Activated T-helper 17 cell treated with anti-CD3 and anti-CD28 coated beads, Interleukin-2, amount 50 U/mL, for 72 hours (primary cell): ENCODE data around the gene ARID4B. TPM values are rescaled to one million over a fixed set of nuclear protein-coding genes. Genes with fewer than 3 reads are reported as not detected.
"Not testable (repeated sequence)": the region's sequence is repeated elsewhere in the genome, so short reads cannot be mapped to it uniquely, and the experiment has no call there.

Experiments used
- ATAC-seq: fragments of 150-1000 bp; cut with Tn5 transposase; replicated peaks from 2 replicates; pipeline ENCODE4 v1.10.0; 2021; ENCODE audit warnings: mild to moderate bottlenecking, moderate library complexity
- H3K27ac Mint-ChIP-seq: one replicate; pipeline ENCODE4 v1.8.0; 2022; ENCODE audit warnings: mixed read lengths
- H3K27me3 Mint-ChIP-seq: one replicate; pipeline ENCODE4 v1.8.0; 2022; ENCODE audit warnings: mixed read lengths
- H3K36me3 Mint-ChIP-seq: one replicate; pipeline ENCODE4 v1.8.0; 2022; ENCODE audit warnings: low read depth, mild to moderate bottlenecking, mixed read lengths
- H3K4me1 Mint-ChIP-seq: one replicate; pipeline ENCODE4 v1.8.0; 2022; ENCODE audit warnings: mixed read lengths
- H3K4me3 Mint-ChIP-seq: one replicate; pipeline ENCODE4 v1.8.0; 2022; ENCODE audit warnings: mild to moderate bottlenecking, mixed read lengths
- H3K9me3 Mint-ChIP-seq: one replicate; pipeline ENCODE4 v1.8.0; 2022; ENCODE audit warnings: mixed read lengths
- total RNA-seq, 2 donors: library from RNA; stranded (reverse); gene quantifications; one replicate each; pipeline ENCODE4 v1.2.3, GENCODE V29; 2022

ARID4B gene
- total RNA-seq, 2 donors from 2014 or later, result 42.2 to 61.2 TPM

DNA sequence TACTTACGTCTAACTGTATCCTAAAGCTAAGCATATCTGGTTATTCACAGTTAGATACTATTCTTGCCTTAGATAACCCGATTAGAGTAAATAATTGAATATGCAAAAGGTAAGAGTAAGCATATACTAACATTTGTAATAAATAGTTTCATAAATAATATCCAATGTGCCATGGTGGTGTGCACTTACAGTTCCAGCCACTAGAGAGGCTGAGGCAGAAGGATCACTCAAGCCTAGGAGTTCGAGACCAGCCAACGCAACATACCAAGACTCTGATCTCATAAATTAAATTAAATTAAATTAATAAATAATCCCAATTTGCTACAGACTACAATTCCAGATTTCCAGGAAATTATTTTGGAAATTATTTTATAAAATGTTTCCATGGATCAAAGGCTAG is 12.2 kb downstream of the ARID4B start:
- Mint-ChIP-seq H3K4me1 (peaks cover 50% of the 10 kb centered on the region), H3K27ac (peak overlapping the region; percentile 38), H3K36me3 (peaks cover 62% of the 10 kb centered on the region), H3K4me3 (peak overlapping the region; percentile 78), H3K9me3 (no peaks in the 10 kb centered on the region), H3K27me3 (no peaks in the 10 kb centered on the region)
- ATAC-seq, result no peak

DNA sequence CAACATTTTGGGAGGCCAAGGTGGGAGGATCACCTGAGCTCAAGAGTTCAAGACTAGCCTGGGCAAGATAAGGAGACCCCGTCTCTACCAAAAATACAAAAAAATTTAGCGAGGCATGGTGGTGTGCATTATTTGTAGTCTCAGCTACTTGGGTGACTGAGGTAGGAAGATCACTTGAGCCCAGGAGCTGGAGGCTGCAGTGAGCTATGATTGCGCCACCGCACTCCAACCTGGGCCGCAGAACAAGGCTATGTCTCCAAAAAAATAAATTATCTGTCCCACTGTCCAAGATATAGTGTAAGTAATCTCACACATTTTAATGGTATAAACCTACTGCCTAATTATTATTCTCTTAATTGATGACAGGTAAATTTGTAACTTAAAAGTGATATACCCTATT is 12.8 kb downstream of the ARID4B start:
- H3K36me3 Mint-ChIP-seq, result peaks cover 60% of the 10 kb centered on the region
- H3K27ac Mint-ChIP-seq, result peak overlapping the region; percentile 38
- H3K4me3 Mint-ChIP-seq, result peak overlapping the region; percentile 78
- ATAC-seq, result no peak
- H3K4me1 Mint-ChIP-seq, result peaks cover 46% of the 10 kb centered on the region
- no peaks in the 10 kb centered on the region for H3K9me3 Mint-ChIP-seq
- no peaks in the 10 kb centered on the region for H3K27me3 Mint-ChIP-seq

DNA sequence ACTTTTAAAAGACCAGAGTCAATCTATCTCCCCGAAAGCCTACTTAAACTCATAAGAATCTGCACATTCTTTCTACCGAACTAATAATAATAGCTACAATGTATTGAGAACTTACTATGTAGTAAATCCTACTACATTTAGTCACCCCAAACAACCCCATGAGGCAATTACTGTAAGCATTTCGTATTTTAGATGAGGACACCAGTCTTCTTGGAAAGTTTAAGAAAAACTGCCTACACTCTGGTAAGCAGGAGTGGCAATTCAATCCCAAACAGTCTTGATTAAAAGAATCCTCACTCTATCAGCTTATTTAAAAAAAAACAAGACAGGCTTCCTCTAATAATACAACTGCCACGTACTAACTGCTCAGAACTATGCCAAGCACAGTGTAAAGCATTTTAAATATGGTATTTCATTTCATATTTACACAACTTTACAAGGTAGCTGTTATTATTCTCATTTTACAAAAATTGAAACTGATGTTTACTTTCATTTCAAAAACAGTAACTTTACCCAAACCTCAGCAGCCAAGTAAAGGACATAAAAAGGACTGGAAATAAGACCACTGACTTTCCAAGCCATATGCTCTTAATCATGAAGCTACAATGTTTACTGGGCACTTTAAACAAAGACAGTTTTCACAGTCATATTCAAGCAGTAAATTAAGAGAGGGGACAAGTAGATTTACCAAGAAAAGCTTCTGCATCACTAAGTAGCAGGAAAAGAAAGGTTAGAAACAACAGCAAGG is 13.9 kb downstream of the ARID4B start:
- peak; percentile 51 for ATAC-seq
- peak overlapping the region; percentile 78 for H3K4me3 Mint-ChIP-seq
- H3K4me1 Mint-ChIP-seq, result peaks cover 41% of the 10 kb centered on the region
- no peaks in the 10 kb centered on the region for H3K9me3 Mint-ChIP-seq
- H3K27ac Mint-ChIP-seq, result peak overlapping the region; percentile 74
- no peaks in the 10 kb centered on the region for H3K27me3 Mint-ChIP-seq
- peaks cover 50% of the 10 kb centered on the region for H3K36me3 Mint-ChIP-seq

DNA sequence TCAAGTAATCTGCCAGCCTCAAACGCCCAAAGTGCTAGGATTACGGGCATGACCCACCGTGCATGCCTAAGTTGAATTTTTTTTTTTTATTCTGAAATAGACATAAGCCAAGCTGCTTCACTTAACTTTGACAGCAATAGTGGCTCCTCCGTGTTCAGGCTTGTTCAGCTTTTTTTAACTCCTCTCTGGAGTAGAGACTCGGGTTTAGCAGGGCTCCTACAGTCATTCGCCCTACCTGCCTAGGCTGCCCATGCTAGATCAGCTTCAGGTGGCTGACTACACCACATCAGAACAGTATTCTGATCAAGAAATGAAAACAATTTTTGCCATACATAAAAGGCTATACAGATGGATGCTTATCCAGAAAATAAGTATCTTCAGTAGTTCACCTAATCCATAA is 14.7 kb downstream of the ARID4B start:
- peaks cover 41% of the 10 kb centered on the region for H3K36me3 Mint-ChIP-seq
- peaks cover 34% of the 10 kb centered on the region for H3K4me1 Mint-ChIP-seq
- H3K9me3 Mint-ChIP-seq, result no peaks in the 10 kb centered on the region
- peak overlapping the region; percentile 78 for H3K4me3 Mint-ChIP-seq
- H3K27me3 Mint-ChIP-seq, result no peaks in the 10 kb centered on the region
- peak overlapping the region; percentile 74 for H3K27ac Mint-ChIP-seq
- no peak for ATAC-seq

DNA sequence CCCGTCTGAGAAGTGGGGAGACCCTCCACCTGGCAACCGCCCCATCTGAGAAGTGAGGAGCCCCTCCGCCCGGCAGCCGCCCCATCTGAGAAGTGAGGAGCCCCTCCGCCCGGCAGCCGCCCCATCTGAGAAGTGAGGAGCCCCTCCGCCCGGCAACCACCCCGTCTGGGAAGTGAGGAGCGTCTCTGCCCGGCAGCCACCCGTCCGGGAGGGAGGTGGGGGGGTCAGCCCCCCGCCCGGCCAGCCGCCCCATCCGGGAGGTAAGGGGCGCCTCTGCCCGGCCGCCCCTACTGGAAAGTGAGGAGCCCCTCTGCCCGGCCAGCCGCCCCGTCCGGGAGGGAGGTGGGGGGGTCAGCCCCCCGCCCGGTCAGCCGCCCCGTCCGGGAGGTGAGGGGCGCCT is 18.8 kb downstream of the ARID4B start:
- peaks cover 26% of the 10 kb centered on the region for H3K36me3 Mint-ChIP-seq
- ATAC-seq, H3K27ac Mint-ChIP-seq, H3K4me3 Mint-ChIP-seq, H3K27me3 Mint-ChIP-seq, H3K9me3 Mint-ChIP-seq: not testable (repeated sequence)
- H3K4me1 Mint-ChIP-seq, result peaks cover 37% of the 10 kb centered on the region

DNA sequence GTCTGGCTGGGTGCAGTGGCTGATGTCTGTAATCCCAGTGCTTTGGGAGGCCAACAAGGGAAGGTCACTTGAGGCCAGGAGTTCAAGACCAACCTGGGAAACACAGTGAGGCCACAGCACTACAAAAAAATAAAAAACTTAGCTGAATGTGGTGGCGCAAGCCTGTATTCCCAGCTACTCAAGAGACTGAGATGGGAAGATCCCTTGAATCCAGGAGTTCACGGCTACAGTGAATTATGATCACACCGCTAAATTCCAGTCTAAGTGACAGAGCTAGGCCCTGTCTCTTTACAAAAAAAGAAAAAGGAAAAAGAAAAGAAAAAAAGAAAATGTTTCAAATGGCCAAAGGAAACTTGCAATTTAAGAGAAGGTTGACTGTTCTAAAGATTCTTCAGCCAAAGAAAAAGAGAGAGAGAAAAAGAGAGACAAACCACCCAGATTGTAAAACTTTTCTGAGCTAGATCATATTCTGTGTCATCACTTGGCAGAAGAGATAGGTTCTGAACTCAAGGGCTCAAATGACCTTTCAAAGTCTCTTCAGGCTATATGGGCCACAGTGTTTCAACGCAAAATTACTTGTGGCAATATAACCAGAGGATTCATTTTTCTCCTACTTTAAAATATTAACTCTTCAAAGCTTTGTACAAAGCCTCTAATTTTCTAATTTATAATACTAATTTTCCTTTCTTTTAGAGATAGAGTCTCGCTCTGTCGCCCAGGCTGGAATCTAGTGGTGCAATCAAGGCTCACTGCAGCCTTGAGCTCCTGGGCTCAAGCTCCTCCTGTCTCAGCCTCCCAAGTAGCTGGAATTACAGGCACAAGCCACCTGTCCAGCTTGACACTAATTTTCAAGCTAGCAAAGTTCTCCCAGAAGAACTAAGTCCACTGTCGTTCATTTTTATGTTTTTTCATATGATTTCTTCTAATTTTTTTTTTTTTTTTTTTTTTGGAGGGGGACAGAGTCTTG is 20.5 kb downstream of the ARID4B start:
- Mint-ChIP-seq H3K9me3 (no peaks in the 10 kb centered on the region), H3K27ac (peak overlapping the region; percentile 68), H3K27me3 (no peaks in the 10 kb centered on the region), H3K4me1 (peaks cover 34% of the 10 kb centered on the region), H3K4me3 (peak overlapping the region; percentile 2), H3K36me3 (peaks cover 18% of the 10 kb centered on the region)
- ATAC-seq, result no peak

DNA sequence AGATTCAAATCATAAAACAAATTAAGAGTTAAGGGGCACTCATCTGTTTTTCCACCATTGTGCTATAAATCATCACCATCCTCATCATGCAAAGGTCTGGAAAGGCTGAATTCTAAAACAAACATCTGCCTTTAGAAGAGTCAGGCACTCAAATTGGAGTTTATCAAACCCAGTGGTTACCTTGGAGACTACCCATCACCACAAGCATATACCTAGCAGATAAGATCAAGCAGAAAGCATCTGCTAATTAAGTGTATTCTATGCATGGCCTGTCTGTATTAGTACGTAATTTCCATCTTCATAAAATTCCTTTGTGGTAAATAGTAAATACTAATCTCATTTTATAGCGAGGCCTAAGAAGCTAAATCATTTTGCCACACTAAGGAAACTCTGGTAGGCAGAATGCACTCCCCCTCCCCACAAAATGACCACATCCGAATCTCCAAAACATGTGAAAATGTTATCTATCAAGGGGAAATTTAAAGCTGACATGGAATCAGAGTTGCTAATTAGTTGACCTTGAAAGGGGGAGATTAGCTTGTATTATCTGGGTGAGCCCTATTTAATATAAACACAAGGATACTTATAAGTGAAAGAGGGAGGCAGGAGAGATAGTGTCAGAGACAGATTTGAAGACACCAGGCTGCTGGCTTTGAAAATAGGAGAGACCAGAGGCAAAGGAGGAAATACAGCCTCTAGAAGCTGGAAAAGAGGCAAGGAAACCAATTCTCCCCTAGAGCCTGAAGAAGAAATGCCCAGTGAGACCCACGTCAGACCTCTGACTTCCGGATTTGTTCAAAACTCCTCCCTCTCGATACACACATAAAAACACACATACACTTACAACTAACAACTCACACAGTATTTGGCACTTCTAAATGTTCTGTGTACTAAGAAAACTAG is 23.2 kb downstream of the ARID4B start:
- H3K4me1 Mint-ChIP-seq, result peaks cover 29% of the 10 kb centered on the region
- H3K27ac Mint-ChIP-seq, result peak overlapping the region; percentile 85
- no peaks in the 10 kb centered on the region for H3K27me3 Mint-ChIP-seq
- no peaks in the 10 kb centered on the region for H3K36me3 Mint-ChIP-seq
- peak overlapping the region; percentile 67 for H3K4me3 Mint-ChIP-seq
- ATAC-seq, result peak; percentile 82
- no peaks in the 10 kb centered on the region for H3K9me3 Mint-ChIP-seq

DNA sequence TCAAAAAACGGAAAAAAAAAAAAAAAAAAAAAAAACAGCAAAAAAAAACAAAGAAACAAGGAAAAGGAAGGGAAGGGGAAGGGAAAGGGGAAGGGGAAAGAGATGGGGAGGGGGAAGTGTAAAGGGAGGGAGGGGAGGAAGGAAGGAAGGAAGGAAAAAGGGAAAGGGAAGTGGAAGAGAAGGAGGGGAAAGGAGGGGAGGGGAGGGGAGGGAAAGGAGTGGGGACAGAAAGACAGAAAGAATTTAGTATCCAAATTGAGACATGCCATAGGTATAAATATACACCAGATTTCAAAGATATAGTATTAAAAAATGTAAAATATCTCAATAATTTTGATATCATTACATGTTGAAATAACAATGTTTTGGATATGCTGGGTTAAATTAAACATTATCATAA is 25.8 kb downstream of the ARID4B start:
- peak overlapping the region; percentile 22 for H3K27ac Mint-ChIP-seq
- peaks cover 5% of the 10 kb centered on the region for H3K36me3 Mint-ChIP-seq
- H3K27me3 Mint-ChIP-seq, result no peaks in the 10 kb centered on the region
- no peaks in the 10 kb centered on the region for H3K9me3 Mint-ChIP-seq
- ATAC-seq, result no peak
- H3K4me3 Mint-ChIP-seq, result no peak overlapping the region
- H3K4me1 Mint-ChIP-seq, result peaks cover 41% of the 10 kb centered on the region

DNA sequence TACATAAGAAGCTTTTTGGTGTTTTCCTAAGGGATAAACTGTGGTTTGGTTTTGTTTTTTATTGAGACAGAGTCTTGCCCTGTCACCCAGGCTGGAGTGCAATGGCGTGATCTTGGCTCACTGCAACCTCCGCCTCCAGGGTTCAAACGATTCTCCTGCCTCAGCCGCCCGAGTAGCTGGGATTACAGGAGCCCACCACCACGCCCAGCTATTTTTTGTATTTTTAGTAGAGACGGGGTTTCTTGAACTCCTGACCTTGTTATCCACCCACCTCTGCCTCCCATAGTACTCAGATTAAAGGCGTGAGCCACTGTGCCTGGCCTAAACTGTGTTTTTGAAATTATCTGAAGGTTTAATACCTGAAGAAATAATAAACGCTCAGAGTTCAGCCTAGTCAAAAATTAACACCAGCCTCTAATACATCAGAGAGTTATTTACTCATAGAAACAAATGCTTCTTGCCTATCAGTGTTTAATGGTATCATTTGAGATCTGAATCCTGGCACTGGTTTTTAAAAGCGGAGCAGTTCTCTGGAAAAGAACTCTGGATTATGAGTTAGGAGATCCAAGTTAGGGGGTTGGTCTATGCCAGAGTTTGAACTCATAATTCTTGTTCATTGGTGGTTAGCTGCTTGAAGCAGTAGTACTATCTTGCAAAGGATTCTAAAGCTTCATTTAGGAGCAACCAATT is 28.7 kb downstream of the ARID4B start:
- Mint-ChIP-seq H3K4me1 (peaks cover 33% of the 10 kb centered on the region), H3K27ac (peak overlapping the region; percentile 31), H3K4me3 (peak overlapping the region; percentile 81), H3K9me3 (no peaks in the 10 kb centered on the region), H3K27me3 (no peaks in the 10 kb centered on the region), H3K36me3 (peaks cover 5% of the 10 kb centered on the region)
- no peak for ATAC-seq

DNA sequence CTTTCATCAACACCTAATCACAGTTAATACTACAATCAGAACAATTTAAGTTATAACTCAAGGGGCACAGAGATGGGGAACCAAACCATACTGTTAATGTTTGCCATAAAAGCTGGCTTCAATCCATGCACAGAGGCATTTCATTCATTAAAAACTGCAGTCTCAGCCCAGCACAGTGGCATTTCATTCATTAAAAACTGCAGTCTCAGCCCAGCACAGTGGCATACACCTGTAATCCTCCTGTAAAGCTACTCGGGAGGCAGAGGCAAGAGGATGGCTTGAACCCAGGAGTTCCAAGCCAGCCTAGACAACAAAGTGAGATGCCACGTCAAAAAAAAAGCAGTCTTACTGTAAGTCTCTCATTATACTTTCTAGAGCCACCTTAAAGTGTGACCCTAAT is 29.2 kb downstream of the ARID4B start:
- H3K9me3 Mint-ChIP-seq, result no peaks in the 10 kb centered on the region
- H3K4me3 Mint-ChIP-seq, result peak overlapping the region; percentile 81
- no peaks in the 10 kb centered on the region for H3K27me3 Mint-ChIP-seq
- peak overlapping the region; percentile 31 for H3K27ac Mint-ChIP-seq
- peaks cover 5% of the 10 kb centered on the region for H3K36me3 Mint-ChIP-seq
- peaks cover 32% of the 10 kb centered on the region for H3K4me1 Mint-ChIP-seq
- peak; percentile 22 for ATAC-seq

DNA sequence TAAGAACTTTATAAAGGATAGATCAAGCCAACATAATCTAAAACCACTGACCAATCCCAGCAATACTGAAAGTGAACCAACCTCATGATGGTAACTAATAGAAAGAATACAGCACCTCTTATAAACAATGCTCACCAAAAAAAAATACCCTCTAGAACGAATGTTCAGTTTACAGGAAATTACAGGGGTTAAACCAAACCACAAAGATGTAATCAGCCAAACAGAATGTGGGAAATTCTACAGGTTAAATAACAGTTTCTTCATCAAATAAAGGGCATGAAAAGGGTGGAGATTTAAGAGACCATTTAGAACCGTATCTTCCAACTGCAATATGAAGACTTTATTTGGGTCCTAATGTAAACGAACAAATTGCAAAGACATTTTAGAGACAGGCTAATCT is 30.4 kb downstream of the ARID4B start:
- Mint-ChIP-seq H3K9me3 (no peaks in the 10 kb centered on the region), H3K27me3 (no peaks in the 10 kb centered on the region)

DNA sequence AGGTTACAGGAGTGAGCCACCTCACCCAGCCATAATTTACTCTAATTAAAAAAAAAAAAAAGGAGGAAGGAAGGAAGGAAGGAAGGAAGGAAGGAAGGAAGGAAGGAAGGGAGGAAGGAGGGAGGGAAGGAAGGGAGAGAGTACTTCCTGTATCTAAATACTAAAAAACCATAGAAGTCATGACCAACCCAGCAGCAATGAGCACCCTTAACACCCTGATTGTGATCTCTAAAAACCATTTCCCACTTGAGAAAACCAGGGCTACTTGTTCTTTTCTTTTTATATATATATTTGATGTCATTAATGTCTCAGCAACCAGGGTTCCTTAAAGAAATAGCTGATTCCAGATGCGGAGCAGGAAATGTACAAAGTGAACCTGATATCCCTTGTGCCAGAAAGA is 31.2 kb downstream of the ARID4B start:
- H3K4me1 Mint-ChIP-seq, result peaks cover 32% of the 10 kb centered on the region
- ATAC-seq, result no peak
- peaks cover 5% of the 10 kb centered on the region for H3K36me3 Mint-ChIP-seq
- peak overlapping the region; percentile 81 for H3K4me3 Mint-ChIP-seq
- H3K27ac Mint-ChIP-seq, result peak overlapping the region; percentile 92
- H3K9me3 Mint-ChIP-seq, result no peaks in the 10 kb centered on the region
- H3K27me3 Mint-ChIP-seq, result no peaks in the 10 kb centered on the region

More for the DNA sequence above, 30.4 kb downstream of the ARID4B start:
- H3K4me1 Mint-ChIP-seq, result peaks cover 31% of the 10 kb centered on the region
- H3K36me3 Mint-ChIP-seq, result peaks cover 5% of the 10 kb centered on the region
- peak overlapping the region; percentile 81 for H3K4me3 Mint-ChIP-seq
- ATAC-seq, result peak; percentile 89
- H3K27ac Mint-ChIP-seq, result peak overlapping the region; percentile 92

DNA sequence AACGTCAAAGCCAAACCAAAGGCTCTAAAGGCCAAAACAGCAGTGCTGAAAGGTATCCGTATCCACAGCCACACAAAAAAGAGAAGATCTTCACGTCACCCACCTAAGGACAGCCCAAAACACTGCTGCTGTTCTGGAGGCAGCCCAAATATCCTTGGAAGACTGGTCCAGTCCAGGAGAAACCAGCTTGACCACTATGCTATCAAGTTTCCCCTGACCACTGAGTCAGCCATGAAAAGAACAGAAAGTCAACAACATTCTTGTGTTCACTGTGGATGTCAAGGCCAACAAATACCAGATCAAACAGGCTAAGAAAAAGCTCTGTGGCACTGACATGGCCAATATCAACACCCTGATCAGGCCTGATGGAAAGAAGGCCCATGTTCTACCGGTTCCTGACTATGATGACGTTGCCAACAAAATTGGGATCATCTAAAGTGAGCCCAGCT is 32.1 kb downstream of the ARID4B start:
- ATAC-seq, result no peak
- peaks cover 5% of the 10 kb centered on the region for H3K36me3 Mint-ChIP-seq
- no peaks in the 10 kb centered on the region for H3K27me3 Mint-ChIP-seq

More for the DNA sequence above, 32.1 kb downstream of the ARID4B start:
- H3K4me3 Mint-ChIP-seq, result peak overlapping the region; percentile 12
- no peaks in the 10 kb centered on the region for H3K9me3 Mint-ChIP-seq
- peak overlapping the region; percentile 75 for H3K27ac Mint-ChIP-seq
- peaks cover 35% of the 10 kb centered on the region for H3K4me1 Mint-ChIP-seq
